ENCODE measurements around the gene GUK1. TPM values are rescaled to one million over a fixed set of nuclear protein-coding genes. Genes with fewer than 3 reads are reported as not detected.

The GUK1 gene
- total RNA-seq, 1 donor: 278 TPM

GRCh38 chr1:228095161-228095560 is 44.9 kb upstream of the GUK1 start:
- Histone ChIP-seq H3K36me3 (ENCODE audit: insufficient read depth, low read length) (peaks cover 71% of the 10 kb centered on the region), H3K27me3 (ENCODE audit: insufficient read depth, low read length) (no peaks in the 10 kb centered on the region), H3K4me3 (ENCODE audit: insufficient read depth, low read length) (no peak overlapping the region), H3K4me2 (ENCODE audit: insufficient read depth, low read length) (no peak overlapping the region), H3K4me1 (ENCODE audit: insufficient read depth, low read length) (peaks cover 18% of the 10 kb centered on the region), H2AFZ (ENCODE audit: low read length) (no peak overlapping the region), H3K79me2 (ENCODE audit: insufficient read depth, low read length) (peaks cover 100% of the 10 kb centered on the region), H3K27ac (ENCODE audit: low read depth, low read length) (peak overlapping the region; percentile 46), H3K9me3 (ENCODE audit: low read depth, low read length) (no peaks in the 10 kb centered on the region), H4K20me1 (ENCODE audit: insufficient read depth, low read length) (peaks cover 100% of the 10 kb centered on the region)
- no peak for DNase-seq (ENCODE audit: insufficient read length, low spot score, missing footprints)
- TF ChIP-seq, protein P1, sequence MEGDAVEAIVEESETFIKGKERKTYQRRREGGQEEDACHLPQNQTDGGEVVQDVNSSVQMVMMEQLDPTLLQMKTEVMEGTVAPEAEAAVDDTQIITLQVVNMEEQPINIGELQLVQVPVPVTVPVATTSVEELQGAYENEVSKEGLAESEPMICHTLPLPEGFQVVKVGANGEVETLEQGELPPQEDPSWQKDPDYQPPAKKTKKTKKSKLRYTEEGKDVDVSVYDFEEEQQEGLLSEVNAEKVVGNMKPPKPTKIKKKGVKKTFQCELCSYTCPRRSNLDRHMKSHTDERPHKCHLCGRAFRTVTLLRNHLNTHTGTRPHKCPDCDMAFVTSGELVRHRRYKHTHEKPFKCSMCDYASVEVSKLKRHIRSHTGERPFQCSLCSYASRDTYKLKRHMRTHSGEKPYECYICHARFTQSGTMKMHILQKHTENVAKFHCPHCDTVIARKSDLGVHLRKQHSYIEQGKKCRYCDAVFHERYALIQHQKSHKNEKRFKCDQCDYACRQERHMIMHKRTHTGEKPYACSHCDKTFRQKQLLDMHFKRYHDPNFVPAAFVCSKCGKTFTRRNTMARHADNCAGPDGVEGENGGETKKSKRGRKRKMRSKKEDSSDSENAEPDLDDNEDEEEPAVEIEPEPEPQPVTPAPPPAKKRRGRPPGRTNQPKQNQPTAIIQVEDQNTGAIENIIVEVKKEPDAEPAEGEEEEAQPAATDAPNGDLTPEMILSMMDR (IDR thresholded peaks at IDR 0.05; ENCODE audit: extremely low read depth, low read depth, low read length): no peak

DNA sequence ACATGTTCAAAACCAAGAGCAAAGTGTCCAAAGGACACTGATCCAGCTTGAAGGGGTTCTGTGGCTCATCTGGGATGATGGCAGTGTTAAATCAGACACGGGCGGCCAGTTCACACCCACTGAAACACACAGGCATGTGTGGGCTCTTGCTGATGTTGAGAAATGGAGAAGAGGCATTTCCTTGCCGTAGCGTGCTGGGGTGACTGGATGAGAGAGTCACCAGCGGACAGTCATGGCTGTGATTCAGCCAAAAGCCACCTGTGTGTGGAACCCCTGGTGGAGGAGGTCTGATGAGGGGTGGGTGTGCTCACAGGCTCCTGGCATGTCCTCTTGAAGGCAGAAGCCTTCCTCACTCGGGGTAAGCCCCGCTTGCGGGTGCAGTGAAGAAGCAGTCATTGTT is 44.1 kb upstream of the GUK1 start:
- peak overlapping the region; percentile 46 for H3K27ac ChIP-seq (ENCODE audit: low read depth, low read length)
- TF ChIP-seq, protein P1 (IDR thresholded peaks at IDR 0.05; ENCODE audit: extremely low read depth, low read depth, low read length): no peak
- no peak overlapping the region for H3K4me3 ChIP-seq (ENCODE audit: insufficient read depth, low read length)
- H2AFZ ChIP-seq (ENCODE audit: low read length): no peak overlapping the region
- DNase-seq (ENCODE audit: insufficient read length, low spot score, missing footprints): peak; percentile 65
- H3K4me1 ChIP-seq (ENCODE audit: insufficient read depth, low read length): peaks cover 10% of the 10 kb centered on the region
- no peaks in the 10 kb centered on the region for H3K27me3 ChIP-seq (ENCODE audit: insufficient read depth, low read length)
- peaks cover 73% of the 10 kb centered on the region for H3K36me3 ChIP-seq (ENCODE audit: insufficient read depth, low read length)
- H4K20me1 ChIP-seq (ENCODE audit: insufficient read depth, low read length): peaks cover 97% of the 10 kb centered on the region
- H3K79me2 ChIP-seq (ENCODE audit: insufficient read depth, low read length): peaks cover 100% of the 10 kb centered on the region
- no peaks in the 10 kb centered on the region for H3K9me3 ChIP-seq (ENCODE audit: low read depth, low read length)
- H3K4me2 ChIP-seq (ENCODE audit: insufficient read depth, low read length): no peak overlapping the region

- peaks cover 96% of the 10 kb centered on the region for H4K20me1 ChIP-seq (ENCODE audit: insufficient read depth, low read length)
- peak overlapping the region; percentile 46 for H3K27ac ChIP-seq (ENCODE audit: low read depth, low read length)
- H3K4me2 ChIP-seq (ENCODE audit: insufficient read depth, low read length): no peak overlapping the region
- peaks cover 10% of the 10 kb centered on the region for H3K4me1 ChIP-seq (ENCODE audit: insufficient read depth, low read length)
- H3K4me3 ChIP-seq (ENCODE audit: insufficient read depth, low read length): no peak overlapping the region
- peaks cover 67% of the 10 kb centered on the region for H3K36me3 ChIP-seq (ENCODE audit: insufficient read depth, low read length)
- no peaks in the 10 kb centered on the region for H3K27me3 ChIP-seq (ENCODE audit: insufficient read depth, low read length)
- H3K79me2 ChIP-seq (ENCODE audit: insufficient read depth, low read length): peaks cover 100% of the 10 kb centered on the region
- H3K9me3 ChIP-seq (ENCODE audit: low read depth, low read length): no peaks in the 10 kb centered on the region
- peak; percentile 72 for DNase-seq (ENCODE audit: insufficient read length, low spot score, missing footprints)
- TF ChIP-seq, protein P1 (IDR thresholded peaks at IDR 0.05; ENCODE audit: extremely low read depth, low read depth, low read length): no peak
- H2AFZ ChIP-seq (ENCODE audit: low read length): no peak overlapping the region
These were observed 43.4 kb upstream of the GUK1 start for GRCh38 chr1:228096416-228097332.

GRCh38 chr1:228097333-228098081 is 42.6 kb upstream of the GUK1 start:
- Histone ChIP-seq H3K4me2 (ENCODE audit: insufficient read depth, low read length) (no peak overlapping the region), H3K9me3 (ENCODE audit: low read depth, low read length) (no peaks in the 10 kb centered on the region), H3K79me2 (ENCODE audit: insufficient read depth, low read length) (peaks cover 100% of the 10 kb centered on the region), H3K27me3 (ENCODE audit: insufficient read depth, low read length) (no peaks in the 10 kb centered on the region), H3K4me1 (ENCODE audit: insufficient read depth, low read length) (peaks cover 10% of the 10 kb centered on the region), H2AFZ (ENCODE audit: low read length) (no peak overlapping the region), H3K27ac (ENCODE audit: low read depth, low read length) (no peak overlapping the region), H3K36me3 (ENCODE audit: insufficient read depth, low read length) (peaks cover 64% of the 10 kb centered on the region), H3K4me3 (ENCODE audit: insufficient read depth, low read length) (no peak overlapping the region), H4K20me1 (ENCODE audit: insufficient read depth, low read length) (peaks cover 88% of the 10 kb centered on the region)
- peak; percentile 43 for DNase-seq (ENCODE audit: insufficient read length, low spot score, missing footprints)
- TF ChIP-seq, protein P1 (IDR thresholded peaks at IDR 0.05; ENCODE audit: extremely low read depth, low read depth, low read length): no peak
